OCI-LY3 (cell line): Measurements from ENCODE around the gene MPHOSPH8.

Source experiments
- CTCF ChIP-seq: fragments of 200-600, 300-600 bp; sonication (generic); IDR thresholded peaks from 2 replicates; pipeline ENCODE4 v1.5.1; 2014; ENCODE audit warnings: antibody characterized with exemption, low read length, low read depth
- EZH2phosphoT487 ChIP-seq: fragments of 200-600 bp; shearing (Covaris generic); IDR thresholded peaks from 2 replicates; pipeline ENCODE4 v1.6.1; 2018; ENCODE audit warnings: antibody characterized with exemption, mixed run types, low read depth

GRCh38 chr13:19680751-19681150 is 47.3 kb downstream of the MPHOSPH8 start:
- TF ChIP-seq CTCF, result no peak
- no peak for TF ChIP-seq EZH2phosphoT487
